CD4-positive, alpha-beta memory T cell (primary cell): Measurements from ENCODE around the gene BHLHE23. TPM values are rescaled to one million over a fixed set of nuclear protein-coding genes. Genes with fewer than 3 reads are reported as not detected.

Experiments used
- CTCF ChIA-PET: fragments of 350-600 bp; sonication (Branson Sonifier 250); formaldehyde crosslinking; loops from one replicate; lab custom pipeline; 2021; ENCODE audit warnings: inconsistent platforms; ENCODE audit not compliant: partially characterized antibody; lab: Charles Lee
- POLR2A ChIA-PET: fragments of 350-600 bp; sonication (Branson Sonifier 250); formaldehyde crosslinking; loops from one replicate; lab custom pipeline; 2021; ENCODE audit not compliant: partially characterized antibody; lab: Charles Lee
- DNase-seq, 5 donors: peaks; one replicate each; pipeline versions ENCODE4 v3.0.0 to v3.0.0-alpha.2; 2020 to 2022; ENCODE audit warnings: mixed read lengths in 1 of 5
- H3K27ac ChIP-seq: one replicate; pipeline ENCODE4 v1.7.0; 2013; ENCODE audit warnings: low read depth, low read length
- H3K27me3 ChIP-seq: 2 replicates; pipeline ENCODE4 v1.7.0; 2013; ENCODE audit warnings: mild to moderate bottlenecking, low read length, moderate library complexity; ENCODE audit not compliant: insufficient read depth
- H3K36me3 ChIP-seq: 2 replicates; pipeline ENCODE4 v1.7.0; 2013; ENCODE audit warnings: mild to moderate bottlenecking, low read length, moderate library complexity; ENCODE audit not compliant: insufficient read depth
- H3K4me1 ChIP-seq: 2 replicates; pipeline ENCODE4 v1.7.0; 2013; ENCODE audit warnings: mild to moderate bottlenecking, low read length, moderate library complexity; ENCODE audit not compliant: insufficient read depth
- H3K4me3 ChIP-seq, 2 donors: one replicate each; pipeline ENCODE4 v1.7.0; 2013; ENCODE audit warnings: low read length in 2 of 2, mild to moderate bottlenecking in 1 of 2
- H3K9me3 ChIP-seq, 2 donors: one replicate each; pipeline ENCODE4 v1.7.0; 2013; ENCODE audit warnings: low read length in 2 of 2, control low read depth in 1 of 2; ENCODE audit not compliant: control insufficient read depth in 1 of 2
- H3K27ac Mint-ChIP-seq, 7 donors: one replicate each; pipeline ENCODE4 v1.8.0; 2020 to 2021; ENCODE audit warnings: mixed read lengths in 7 of 7, mild to moderate bottlenecking in 6 of 7, inconsistent platforms in 3 of 7, moderate library complexity in 3 of 7
- H3K27me3 Mint-ChIP-seq, 2 donors: one replicate each; pipeline ENCODE4 v1.8.0; 2020 to 2021; ENCODE audit warnings: mixed read lengths in 2 of 2
- H3K36me3 Mint-ChIP-seq, 2 donors: one replicate each; pipeline ENCODE4 v1.8.0; 2020 to 2021; ENCODE audit warnings: mixed read lengths in 2 of 2, inconsistent platforms in 1 of 2, mild to moderate bottlenecking in 1 of 2
- H3K4me1 Mint-ChIP-seq, 4 donors: one replicate each; pipeline ENCODE4 v1.8.0; 2020 to 2021; ENCODE audit warnings: mixed read lengths in 4 of 4, mild to moderate bottlenecking in 1 of 4
- H3K4me3 Mint-ChIP-seq, 8 donors: one replicate each; pipeline ENCODE4 v1.8.0; 2020 to 2021; ENCODE audit warnings: mixed read lengths in 8 of 8, mild to moderate bottlenecking in 7 of 8, moderate library complexity in 6 of 8, inconsistent platforms in 3 of 8
- H3K9me3 Mint-ChIP-seq, 8 donors: one replicate each; pipeline ENCODE4 v1.8.0; 2020 to 2021; ENCODE audit warnings: mixed read lengths in 8 of 8, mild to moderate bottlenecking in 5 of 8, inconsistent platforms in 3 of 8, moderate library complexity in 1 of 8
- intact Hi-C: fragments of 100-400 bp; cut with micrococcal nuclease; formaldehyde crosslinking; loops from one replicate; pipeline ENCODE4 v1.15.1; 2023
- polyA plus RNA-seq, 2 donors: library from polyadenylated mRNA; unstranded; fragments of 300-500 nt; fragmentation: Illumina TruSeq; gene quantifications; one replicate each; pipeline ENCODE4 v1.2.3, GENCODE V29; 2021
- total RNA-seq, 2 experiments: library from RNA; stranded (reverse); gene quantifications; one replicate each; pipeline ENCODE4 v1.2.3, GENCODE V29; 2021

BHLHE23 gene
- total and polyA plus RNA-seq, 4 experiments from 2014 or later: not detected

DNA sequence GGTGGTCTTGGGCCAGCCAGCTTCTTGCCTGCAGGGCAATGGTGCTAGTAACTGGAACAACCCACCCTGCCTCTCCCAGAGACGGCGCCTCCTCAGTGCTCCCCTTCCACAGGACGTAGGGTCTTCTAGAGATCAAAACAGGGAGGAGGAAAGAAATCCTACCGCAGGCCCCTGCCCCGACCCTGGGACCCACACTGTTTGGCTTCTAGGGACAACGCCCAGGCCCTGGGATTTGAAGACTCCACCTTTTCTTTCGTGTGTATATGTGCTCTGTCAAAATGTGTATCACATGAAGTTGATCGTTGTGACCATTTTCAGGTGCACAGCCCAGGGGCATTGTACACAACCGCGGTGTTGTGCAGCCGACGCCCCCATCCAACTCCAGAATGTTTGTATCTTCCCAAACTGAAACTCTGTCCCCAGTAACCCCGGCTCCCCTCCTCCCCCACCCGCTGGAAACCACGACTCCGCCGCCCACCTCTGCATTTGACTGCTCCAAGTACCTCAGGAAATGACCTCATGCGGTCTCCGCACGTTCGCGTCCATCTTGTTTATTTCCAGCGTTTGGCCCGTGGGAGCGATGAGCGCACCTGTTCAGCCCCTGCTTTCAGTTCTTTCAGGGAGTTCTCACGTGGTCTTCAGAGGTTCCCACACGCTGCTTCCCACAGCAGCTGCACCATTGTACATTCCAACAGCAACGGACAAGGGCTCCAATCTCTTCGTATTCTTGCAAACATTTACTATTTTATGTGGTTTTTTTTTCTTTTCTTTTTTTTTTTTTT lies 3.4 kb upstream of the BHLHE23 start:
- peaks cover 7 to 38% (median 21%) of the 10 kb centered on the region in 4 donors for H3K4me1 Mint-ChIP-seq
- peaks cover 38% of the 10 kb centered on the region for H3K4me1 ChIP-seq
- peaks cover 3 to 20% (median 17%) of the 10 kb centered on the region in 8 donors for H3K9me3 Mint-ChIP-seq
- ChIA-PET CTCF (interaction anchor here (0.8 to 2.8 kb wide), 15 partner anchors 30 to 148 kb away, joined by 3 to 35 read pairs (median 8); partner anchors contain the start of gene TCFL5), POLR2A (interaction anchor here (0.9 to 3.3 kb wide), 7 partner anchors 38 to 110 kb away, joined by 3 to 16 read pairs (median 4); partner anchors contain the start of gene GID8)
- peak overlapping the region in 5 of 7 donors; percentile 62 to 95 (median 92) for H3K27ac Mint-ChIP-seq
- intact Hi-C loops: loop anchor here (1.0 to 10.0 kb wide), 6 partner anchors 38 to 345 kb away; partner anchors contain the start of gene SLC17A9
- H3K36me3 ChIP-seq: no peaks in the 10 kb centered on the region
- peaks cover 0 to 5% of the 10 kb centered on the region in 2 donors for H3K36me3 Mint-ChIP-seq
- H3K4me3 ChIP-seq: peak overlapping the region; percentile 52 to 65
- H3K27ac ChIP-seq: no peak overlapping the region
- peaks cover 40 to 43% of the 10 kb centered on the region in 2 donors for H3K27me3 Mint-ChIP-seq
- no peaks in the 10 kb centered on the region for H3K9me3 ChIP-seq
- DNase-seq: peak in 4 of 5 donors; percentile 58 to 85 (median 72)
- peak overlapping the region in 7 of 8 donors; percentile 32 to 92 (median 89) for H3K4me3 Mint-ChIP-seq
- peaks cover 22% of the 10 kb centered on the region for H3K27me3 ChIP-seq

DNA sequence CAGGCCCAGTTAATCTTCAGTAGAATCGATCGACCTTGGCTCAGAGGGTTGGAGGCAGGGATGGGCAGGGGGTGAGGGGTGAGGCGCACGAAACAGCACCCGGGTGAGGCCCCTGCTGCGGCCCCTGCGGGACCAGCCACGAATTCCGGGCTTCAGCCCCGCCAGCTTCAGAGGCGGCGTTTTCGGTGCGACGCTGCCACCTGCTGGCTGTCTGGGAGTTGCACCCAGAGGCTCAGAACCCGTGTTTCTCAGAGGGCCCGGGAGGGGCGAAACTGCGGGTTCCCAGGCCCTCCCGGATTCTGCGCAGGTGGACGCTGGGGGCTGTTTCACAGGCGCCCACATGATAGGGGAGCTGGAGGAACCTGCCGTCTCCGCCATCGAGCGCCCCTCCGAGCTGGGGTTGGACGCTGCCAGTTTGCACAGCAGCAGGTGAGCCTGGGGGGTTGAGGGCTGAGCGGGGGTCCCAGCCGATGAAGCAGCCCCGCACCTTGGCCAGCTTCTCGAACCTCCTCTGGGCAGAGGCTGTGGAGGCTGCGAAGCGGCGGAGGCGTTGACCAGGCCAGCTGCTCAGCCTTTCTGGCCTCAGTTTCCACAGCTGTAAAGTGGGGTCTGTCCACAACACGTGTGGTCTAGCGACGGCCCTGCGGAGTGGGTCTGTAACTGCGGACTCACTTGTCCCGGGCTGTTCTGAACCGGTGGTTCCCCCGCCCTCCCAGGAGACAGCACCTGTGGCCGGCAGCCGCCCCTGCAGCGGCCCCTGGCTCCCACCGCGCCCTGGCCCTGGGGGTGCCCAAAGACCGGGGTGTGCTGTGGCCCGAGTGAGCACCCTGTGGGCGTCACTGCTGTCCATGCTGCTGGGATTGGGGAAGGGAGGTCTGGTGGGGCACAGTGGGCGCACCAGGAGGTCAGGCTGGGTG lies 2.5 kb upstream of the BHLHE23 start:
- H3K4me3 Mint-ChIP-seq: peak overlapping the region in 6 of 8 donors; percentile 86 to 92 (median 90)
- Histone ChIP-seq H3K4me1 (peaks cover 44% of the 10 kb centered on the region), H3K27me3 (peaks cover 31% of the 10 kb centered on the region)

DNA sequence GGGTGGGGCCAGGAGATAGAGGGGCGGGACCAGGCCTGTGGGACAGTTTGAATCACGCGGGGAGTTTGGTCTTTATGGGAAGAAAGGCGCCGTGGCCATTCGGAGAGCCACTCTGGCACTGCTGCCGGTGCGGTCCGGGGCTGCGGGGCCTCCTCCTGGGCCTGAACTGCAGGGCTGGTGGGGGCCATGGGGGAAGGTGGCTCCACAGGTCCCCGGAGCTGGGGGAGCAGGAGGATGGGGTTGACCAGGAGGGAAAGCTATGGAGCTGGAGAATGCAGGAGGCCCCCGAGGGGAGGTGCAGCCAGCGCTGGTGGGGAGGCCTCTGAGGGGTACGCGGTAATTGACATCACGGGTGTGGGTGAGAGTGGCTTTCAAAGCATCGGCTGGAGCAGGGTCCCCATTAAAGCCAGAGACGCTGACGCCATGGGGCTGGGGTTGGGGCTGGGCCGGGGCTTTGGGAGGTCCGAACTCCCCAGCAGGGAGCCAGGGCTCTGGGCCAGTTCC lies 1.8 kb upstream of the BHLHE23 start:
- intact Hi-C loops: loop anchor here (1.0 to 10.0 kb wide), 6 partner anchors 36 to 344 kb away; partner anchors contain the start of gene SLC17A9
- H3K9me3 Mint-ChIP-seq: peaks cover 2 to 15% (median 10%) of the 10 kb centered on the region in 8 donors
- Histone ChIP-seq H3K36me3 (no peaks in the 10 kb centered on the region), H3K27ac (no peak overlapping the region), H3K27me3 (peaks cover 33% of the 10 kb centered on the region), H3K4me3 (no peak overlapping the region), H3K4me1 (peaks cover 44% of the 10 kb centered on the region), H3K9me3 (no peaks in the 10 kb centered on the region)
- CTCF ChIA-PET: interaction anchor here (1.0 to 2.8 kb wide), 15 partner anchors 29 to 147 kb away, joined by 3 to 35 read pairs (median 8); partner anchors contain the start of gene TCFL5
- H3K4me3 Mint-ChIP-seq: peak overlapping the region in 4 of 8 donors; percentile 13 to 85 (median 45)
- POLR2A ChIA-PET: interaction anchor here (1.4 to 3.3 kb wide), 5 partner anchors 31 to 107 kb away, joined by 4 to 16 read pairs (median 6); partner anchors contain the start of gene GID8
- H3K36me3 Mint-ChIP-seq: peaks cover 0 to 3% of the 10 kb centered on the region in 2 donors
- peak overlapping the region in 3 of 7 donors; percentile 36 to 80 (median 78) for H3K27ac Mint-ChIP-seq
- H3K4me1 Mint-ChIP-seq: peaks cover 7 to 43% (median 26%) of the 10 kb centered on the region in 4 donors
- DNase-seq: no peak
- H3K27me3 Mint-ChIP-seq: peaks cover 36 to 40% of the 10 kb centered on the region in 2 donors

More for the DNA sequence above, 2.5 kb upstream of the BHLHE23 start:
- Histone ChIP-seq H3K36me3 (no peaks in the 10 kb centered on the region), H3K27ac (no peak overlapping the region), H3K9me3 (no peaks in the 10 kb centered on the region), H3K4me3 (peak overlapping the region in 1 of 2 donors; percentile 65)
- POLR2A ChIA-PET: interaction anchor here (0.6 to 3.3 kb wide), 8 partner anchors 32 to 109 kb away, joined by 3 to 16 read pairs (median 5); partner anchors contain the start of gene GID8
- CTCF ChIA-PET: interaction anchor here (0.7 to 2.8 kb wide), 18 partner anchors 29 to 148 kb away, joined by 3 to 35 read pairs (median 6); partner anchors contain the start of gene TCFL5
- Mint-ChIP-seq H3K36me3 (peaks cover 0 to 3% of the 10 kb centered on the region in 2 donors), H3K27ac (peak overlapping the region in 5 of 7 donors; percentile 36 to 95 (median 80)), H3K4me1 (peaks cover 7 to 43% (median 26%) of the 10 kb centered on the region in 4 donors), H3K27me3 (peaks cover 40% of the 10 kb centered on the region in 2 donors), H3K9me3 (peaks cover 3 to 19% (median 17%) of the 10 kb centered on the region in 8 donors)
- intact Hi-C loops: loop anchor here (1.0 to 10.0 kb wide), 6 partner anchors 37 to 345 kb away; partner anchors contain the start of gene SLC17A9
- peak; percentile 74 to 82 (median 74) for DNase-seq

DNA sequence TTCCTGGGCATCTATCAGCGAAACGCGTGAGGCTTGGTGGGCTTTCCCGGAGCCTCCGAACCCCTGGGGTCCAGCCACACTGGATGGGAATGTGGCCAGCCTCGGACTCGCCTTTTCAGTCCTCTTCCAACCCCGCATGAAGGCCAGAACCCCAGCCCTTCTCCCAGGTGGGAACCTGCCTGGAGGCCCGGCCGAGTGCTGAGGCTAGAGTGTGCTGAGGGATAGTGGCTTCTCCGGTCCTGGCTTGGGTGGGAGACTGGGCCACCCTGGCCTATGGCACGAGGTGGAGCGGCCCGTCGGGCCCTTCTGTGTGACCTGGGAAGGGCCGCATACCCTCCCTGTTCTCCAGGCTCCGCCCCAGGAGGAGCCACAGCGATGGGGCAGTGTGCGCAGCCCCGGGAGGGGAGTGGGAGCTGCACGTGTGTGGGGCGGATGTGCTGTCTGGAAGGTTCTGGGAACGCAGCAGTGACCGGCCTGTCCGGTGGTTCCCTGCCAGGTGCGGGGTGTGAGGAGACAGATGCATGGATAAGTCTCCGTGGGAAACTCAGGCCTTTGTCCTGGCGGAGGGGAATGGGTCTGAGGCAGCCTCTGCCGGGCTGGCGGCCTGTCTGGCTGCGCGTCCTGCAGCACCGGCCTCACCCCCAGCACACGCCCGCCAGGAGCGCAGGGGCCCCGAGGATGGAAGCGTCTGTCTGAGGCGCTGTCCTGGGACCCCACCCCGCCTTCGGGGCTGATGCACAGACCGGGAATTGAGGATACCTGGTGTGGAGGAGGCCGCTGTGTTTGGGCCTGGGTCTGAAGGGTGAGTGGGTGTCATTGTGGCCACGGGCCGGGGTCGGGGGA lies 1.1 kb upstream of the BHLHE23 start:
- DNase-seq: no peak
- H3K9me3 ChIP-seq: no peaks in the 10 kb centered on the region
- peaks cover 44% of the 10 kb centered on the region for H3K4me1 ChIP-seq
- H3K4me3 ChIP-seq: no peak overlapping the region
- Mint-ChIP-seq H3K27me3 (peaks cover 35 to 41% of the 10 kb centered on the region in 2 donors), H3K9me3 (peaks cover 0 to 9% (median 3%) of the 10 kb centered on the region in 8 donors), H3K36me3 (peaks cover 0 to 1% of the 10 kb centered on the region in 2 donors), H3K4me1 (peaks cover 7 to 43% (median 26%) of the 10 kb centered on the region in 4 donors), H3K4me3 (peak overlapping the region in 3 of 8 donors; percentile 7 to 46 (median 25)), H3K27ac (peak overlapping the region in 2 of 7 donors; percentile 42 to 80)
- H3K27ac ChIP-seq: no peak overlapping the region
- POLR2A ChIA-PET: interaction anchor here (1.1 to 3.3 kb wide), 5 partner anchors 30 to 106 kb away, joined by 3 to 16 read pairs (median 6); partner anchors contain the start of gene GID8
- H3K27me3 ChIP-seq: peaks cover 39% of the 10 kb centered on the region
- CTCF ChIA-PET: interaction anchor here (1.2 to 2.8 kb wide), 9 partner anchors 28 to 138 kb away, joined by 3 to 35 read pairs (median 8); no protein-coding TSS in a partner anchor
- intact Hi-C loops: loop anchor here (5.0 to 10.0 kb wide), 3 partner anchors 53 to 343 kb away; partner anchors contain the start of gene SLC17A9
- no peaks in the 10 kb centered on the region for H3K36me3 ChIP-seq

DNA sequence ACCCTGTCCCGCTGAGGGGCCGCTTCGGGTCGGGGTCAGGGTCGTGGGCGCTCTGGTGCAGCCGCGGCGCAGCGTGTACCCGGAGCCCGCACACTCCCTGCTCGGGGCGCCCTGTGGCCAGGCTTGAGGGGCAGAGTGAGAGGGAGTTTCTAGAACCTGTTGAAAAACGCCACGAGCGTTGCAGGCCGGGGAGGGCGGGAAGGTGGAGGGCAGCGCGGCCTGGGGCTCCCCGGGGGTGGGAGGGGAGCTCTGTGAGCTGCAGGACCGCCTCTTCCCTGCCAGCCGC lies 539 bp upstream of the BHLHE23 start:
- Mint-ChIP-seq H3K36me3 (peaks cover 0 to 1% of the 10 kb centered on the region in 2 donors), H3K4me1 (peaks cover 7 to 43% (median 26%) of the 10 kb centered on the region in 4 donors), H3K9me3 (peaks cover 0 to 4% (median under 1%) of the 10 kb centered on the region in 8 donors), H3K27me3 (peaks cover 39 to 45% of the 10 kb centered on the region in 2 donors), H3K4me3 (no peak overlapping the region), H3K27ac (no peak overlapping the region)
- Histone ChIP-seq H3K36me3 (no peaks in the 10 kb centered on the region), H3K4me3 (no peak overlapping the region), H3K27ac (no peak overlapping the region), H3K9me3 (no peaks in the 10 kb centered on the region), H3K27me3 (peaks cover 39% of the 10 kb centered on the region), H3K4me1 (peaks cover 44% of the 10 kb centered on the region)
- CTCF ChIA-PET: interaction anchor here (2.8 kb wide), 1 partner anchor 134 kb away, joined by 16 read pairs; no protein-coding TSS in a partner anchor
- intact Hi-C loops: loop anchor here (5.0 to 10.0 kb wide), 3 partner anchors 53 to 343 kb away; partner anchors contain the start of gene SLC17A9
- POLR2A ChIA-PET: interaction anchor here (1.1 kb wide), 1 partner anchor 35 kb away, joined by 3 read pairs; no protein-coding TSS in a partner anchor
- no peak for DNase-seq
